HG03175 (cell line): ENCODE measurements around the gene SLC1A2.

Source experiments
- ATAC-seq: cut with Tn5 transposase; IDR thresholded peaks from one replicate; pipeline ENCODE4 v1.9.1; 2021; ENCODE audit warnings: mild to moderate bottlenecking, moderate library complexity; ENCODE audit not compliant: unreplicated experiment

The SLC1A2 gene

DNA sequence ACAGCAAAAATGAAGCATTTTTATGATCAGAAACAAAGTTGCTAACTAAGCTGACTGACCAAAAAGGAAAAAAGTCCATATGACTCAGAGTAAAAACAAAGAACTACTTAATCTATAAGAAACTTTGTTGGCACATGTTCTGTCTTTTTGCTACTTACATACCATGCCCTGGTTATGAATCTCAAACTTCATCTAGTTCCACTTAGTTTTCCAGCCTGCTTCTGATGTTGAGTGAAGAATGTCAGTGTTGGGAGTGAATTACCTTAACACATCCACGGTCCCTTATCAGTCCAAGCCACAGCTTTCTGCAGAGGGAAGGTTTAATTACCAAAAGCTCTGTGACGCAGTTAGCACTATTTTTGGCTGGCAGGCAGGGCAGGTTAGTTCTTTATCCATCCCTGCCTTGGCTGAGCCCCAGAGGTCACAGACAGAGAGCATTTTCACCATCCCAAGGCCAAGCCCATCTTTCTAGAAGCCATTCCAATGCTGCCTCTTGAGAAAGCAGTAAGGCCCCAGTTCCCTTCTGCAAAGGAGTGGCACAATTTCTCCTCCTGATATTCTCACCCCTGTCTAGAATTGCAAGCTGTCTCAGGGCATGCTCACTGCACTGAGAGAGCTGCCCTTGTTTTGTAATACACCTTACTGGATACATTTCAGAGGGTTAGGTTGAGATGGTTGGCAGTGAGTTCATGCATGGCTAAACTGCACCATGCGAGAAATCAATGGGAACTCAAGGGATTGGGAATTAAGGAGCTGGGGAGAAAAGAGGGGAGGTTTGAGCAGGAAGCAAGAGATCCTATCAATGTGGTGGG lies 67.1 kb downstream of the SLC1A2 start:
- no peak for ATAC-seq

DNA sequence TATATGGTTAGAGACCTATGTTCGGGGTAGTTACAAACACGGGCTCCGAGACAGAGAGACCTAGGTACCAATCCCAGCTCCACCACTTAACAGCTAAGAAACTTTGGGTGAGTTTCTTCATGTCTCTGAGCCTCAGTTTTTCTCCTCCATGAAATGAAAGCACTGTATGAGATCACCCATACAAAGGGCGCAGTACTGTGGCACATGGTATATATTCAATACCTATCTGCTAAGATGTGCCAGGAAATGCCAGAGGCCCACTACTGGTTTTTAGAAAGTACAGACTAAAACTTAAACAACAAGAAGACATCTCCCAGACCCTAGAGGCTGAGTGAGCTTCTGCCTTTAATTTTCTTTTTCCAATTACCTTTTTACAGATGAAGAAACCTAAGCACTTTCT lies 69.5 kb downstream of the SLC1A2 start:
- ATAC-seq, result no peak

DNA sequence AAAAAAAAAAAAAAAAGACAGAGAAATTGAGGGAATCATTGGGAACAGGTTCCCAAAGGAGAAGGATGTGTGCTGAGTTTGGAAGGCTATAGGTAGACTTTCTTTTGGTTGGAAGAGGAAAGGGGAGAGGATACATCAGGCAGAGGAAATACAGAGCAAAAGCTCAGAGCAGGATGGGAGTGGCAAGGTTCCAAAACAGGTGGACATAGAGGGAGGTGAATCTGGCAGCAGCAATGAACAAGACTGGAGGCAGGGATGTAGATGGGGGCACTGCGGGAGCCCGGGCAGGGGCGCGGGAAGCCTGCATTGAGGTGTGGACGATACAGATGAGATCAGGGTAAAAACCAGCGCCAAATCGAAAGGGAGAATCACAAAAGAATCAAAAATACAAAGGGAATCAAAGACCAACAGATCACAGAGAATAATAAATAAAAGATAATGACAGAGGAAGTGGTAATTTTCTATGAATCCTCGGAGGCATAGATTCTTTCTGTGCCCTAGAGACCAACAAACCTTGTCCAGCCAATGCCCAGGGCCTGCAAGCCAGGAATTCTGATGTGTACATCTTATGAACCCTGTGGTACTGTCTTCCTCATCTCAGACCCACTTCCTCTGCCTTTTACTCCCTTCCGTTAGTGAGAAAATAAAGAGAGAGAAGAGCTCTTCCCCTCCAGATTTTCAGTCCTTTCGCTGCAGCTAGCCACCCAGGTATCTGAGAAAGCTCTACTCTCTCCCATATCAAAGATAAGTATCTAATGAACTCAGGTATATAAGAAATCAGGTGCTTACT lies 70.3 kb downstream of the SLC1A2 start:
- ATAC-seq, result no peak

DNA sequence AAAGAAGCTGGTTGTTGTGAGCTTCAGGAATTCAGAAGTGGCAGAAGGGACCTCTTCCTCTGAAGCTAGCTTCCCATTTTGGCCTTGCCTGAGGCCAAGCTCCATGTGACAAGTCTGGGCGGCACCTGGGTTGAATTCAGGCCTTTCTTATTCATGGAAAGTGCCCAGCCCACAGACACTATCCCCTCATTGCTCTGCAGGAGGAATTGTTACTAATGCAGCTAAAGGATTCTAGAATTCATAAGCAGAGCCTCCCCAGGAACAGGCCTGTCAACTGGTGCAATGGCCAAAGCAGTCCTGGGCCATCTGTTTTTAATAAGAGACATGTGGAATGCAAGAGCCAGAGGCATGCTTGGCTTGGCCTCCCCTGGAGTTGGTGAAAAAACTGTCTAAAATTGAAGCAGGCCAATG lies 71.4 kb downstream of the SLC1A2 start:
- ATAC-seq, result no peak

- no peak for ATAC-seq
These were observed 72.0 kb downstream of the SLC1A2 start for GRCh38 chr11:35347173-35347878.

- ATAC-seq, result no peak
These were observed 72.7 kb downstream of the SLC1A2 start for GRCh38 chr11:35346472-35347156.

DNA sequence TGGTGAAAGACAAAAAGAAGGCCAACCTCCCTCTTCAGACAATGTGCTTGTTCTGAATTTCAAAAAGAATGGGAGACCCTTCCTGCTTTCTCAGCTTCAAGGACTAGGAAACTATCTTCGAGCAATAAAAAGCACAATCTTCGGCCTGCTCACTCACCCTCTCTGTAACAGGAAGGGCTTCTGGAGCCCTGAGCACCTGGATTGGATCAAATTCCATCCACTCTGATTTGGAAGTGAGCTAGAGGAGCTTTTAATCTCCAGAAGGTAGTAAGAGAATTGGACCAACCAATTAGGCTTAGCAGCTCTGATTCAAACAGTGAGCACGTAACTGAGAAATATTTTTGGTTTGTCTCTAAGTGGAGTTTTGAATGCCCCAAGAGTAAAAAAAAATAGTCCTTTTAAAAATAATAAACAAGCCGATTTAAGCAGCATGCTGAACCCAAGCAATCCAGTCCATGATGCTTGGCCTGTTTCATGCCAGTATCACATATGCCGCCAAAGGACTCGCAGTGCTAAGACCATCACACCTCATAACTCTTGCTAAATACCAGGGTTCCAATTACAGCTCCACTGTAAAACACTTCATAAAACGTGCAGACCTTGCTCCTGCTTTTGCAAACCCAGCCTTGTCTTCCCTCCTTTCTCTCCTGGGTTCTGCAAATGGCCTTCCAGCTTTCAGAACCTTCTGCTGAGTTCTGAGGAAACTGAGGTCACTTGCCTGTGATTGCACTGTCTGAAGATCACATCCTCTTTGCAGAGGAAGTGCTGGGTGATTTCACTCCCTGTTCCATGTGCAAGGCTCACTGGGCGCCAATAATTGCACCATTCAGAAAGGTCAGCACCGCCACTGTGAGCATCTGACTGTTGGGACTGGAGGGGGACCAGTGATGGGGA lies 74.4 kb downstream of the SLC1A2 start:
- no peak for ATAC-seq

GRCh38 chr11:35343033-35343598 lies 76.2 kb downstream of the SLC1A2 start:
- ATAC-seq, result peak; percentile 47

- no peak for ATAC-seq
These were observed 78.6 kb downstream of the SLC1A2 start for GRCh38 chr11:35340715-35341114.

GRCh38 chr11:35340071-35340470 lies 79.3 kb downstream of the SLC1A2 start:
- ATAC-seq, result no peak

DNA sequence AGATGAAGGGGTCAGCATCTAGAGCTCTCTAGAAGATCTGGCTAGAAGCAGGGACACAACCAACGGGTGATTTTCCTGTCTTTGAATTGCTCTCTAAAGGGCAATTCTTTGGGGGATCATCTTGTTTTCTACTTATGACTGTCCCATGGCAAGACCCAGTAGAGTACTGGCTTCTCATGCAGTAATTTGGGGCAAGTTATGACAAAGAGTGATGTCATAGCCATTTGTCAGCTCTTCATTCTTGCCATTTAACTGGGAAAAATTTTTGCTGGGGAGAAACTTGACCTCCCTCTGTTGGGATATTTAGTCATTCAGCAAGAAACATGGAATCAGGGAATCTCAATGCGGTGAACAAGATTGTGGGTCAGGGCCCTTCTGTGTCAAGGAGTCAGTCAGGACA lies 80.4 kb downstream of the SLC1A2 start:
- no peak for ATAC-seq

- no peak for ATAC-seq
These were observed 81.4 kb downstream of the SLC1A2 start for GRCh38 chr11:35337914-35338305.

GRCh38 chr11:35337136-35337913 lies 82.0 kb downstream of the SLC1A2 start:
- no peak for ATAC-seq

GRCh38 chr11:35336726-35337125 lies 82.6 kb downstream of the SLC1A2 start:
- no peak for ATAC-seq

GRCh38 chr11:35335226-35335625 lies 84.1 kb downstream of the SLC1A2 start:
- no peak for ATAC-seq

- peak; percentile 94 for ATAC-seq
These were observed 84.8 kb downstream of the SLC1A2 start for GRCh38 chr11:35334385-35335090.

GRCh38 chr11:35332524-35332923 lies 86.8 kb downstream of the SLC1A2 start:
- ATAC-seq, result no peak

DNA sequence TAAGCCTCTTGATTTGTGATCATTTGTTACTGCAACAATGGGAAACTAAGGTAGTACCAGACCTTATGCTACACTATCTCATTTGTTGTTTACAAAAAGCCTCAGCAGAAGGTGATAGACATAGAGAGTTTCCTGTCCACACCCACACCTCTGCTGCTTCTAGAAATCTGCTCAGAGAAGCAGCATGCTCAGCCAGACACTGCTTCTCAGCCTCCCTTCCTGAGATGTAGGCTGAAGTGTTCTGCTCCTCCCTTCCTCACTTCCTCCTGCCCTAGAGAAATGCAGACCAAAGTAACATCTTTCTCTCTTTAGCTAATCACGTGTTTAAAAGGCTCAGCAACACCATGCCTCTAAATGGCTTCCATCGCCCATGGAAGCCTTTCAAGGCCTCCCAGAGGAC lies 88.4 kb downstream of the SLC1A2 start:
- peak; percentile 47 for ATAC-seq
